HuH-7.5 (cell line): ENCODE data around the gene GIGYF1.
A peak's percentile ranks its signal among the peaks of the same experiment; 100 is the strongest.
"Not testable (repeated sequence)": the region's sequence is repeated elsewhere in the genome, so short reads cannot be mapped to it uniquely, and the experiment has no call there.

Experiments
- DNase-seq: peaks from one replicate; pipeline ENCODE4 v3.0.0; 2011; ENCODE audit warnings: low spot score

GIGYF1 gene

GRCh38 chr7:100671353-100672327, 22.4 kb downstream of the GIGYF1 start:
- DNase-seq: no peak

DNA sequence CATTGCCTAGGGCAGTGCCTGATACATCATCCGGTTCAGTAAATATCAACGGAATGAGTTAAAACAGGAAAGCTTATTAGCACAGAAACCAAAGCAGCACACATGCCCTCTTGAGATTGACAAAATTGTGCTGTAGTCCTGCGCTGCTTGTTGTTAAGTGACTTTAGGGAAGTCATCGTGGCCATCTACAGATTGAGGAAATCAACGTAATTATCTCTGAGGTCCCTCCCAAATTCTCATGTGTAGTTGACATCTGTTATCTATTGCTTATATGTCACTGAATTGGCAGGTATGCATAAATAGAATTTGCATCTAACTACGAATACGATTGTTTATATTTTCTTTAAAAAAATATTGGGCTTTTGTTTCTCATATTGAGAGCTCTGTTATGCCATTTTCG, 24.0 kb downstream of the GIGYF1 start:
- DNase-seq: no peak

GRCh38 chr7:100669106-100669505, 24.9 kb downstream of the GIGYF1 start:
- DNase-seq: not testable (repeated sequence)

DNA sequence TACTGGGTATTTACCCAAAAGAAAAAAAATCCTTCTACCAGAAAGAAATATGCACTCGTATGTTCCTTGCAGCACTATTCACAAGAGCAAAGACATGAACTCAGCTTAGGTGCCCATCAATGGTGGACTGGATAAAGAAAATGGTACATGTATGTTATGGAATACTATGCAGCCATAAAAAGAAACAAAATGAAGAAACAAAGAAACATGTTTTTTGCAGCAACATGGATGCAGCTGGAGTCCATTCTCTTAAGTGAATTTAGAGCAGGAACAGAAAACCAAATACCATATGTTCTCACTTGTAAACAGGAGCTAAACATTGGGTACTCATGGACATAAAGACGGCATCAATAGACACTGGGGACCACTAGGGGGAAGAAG, 26.0 kb downstream of the GIGYF1 start:
- no peak for DNase-seq

- no peak for DNase-seq
These were observed 26.6 kb downstream of the GIGYF1 start for GRCh38 chr7:100667331-100668068.

DNA sequence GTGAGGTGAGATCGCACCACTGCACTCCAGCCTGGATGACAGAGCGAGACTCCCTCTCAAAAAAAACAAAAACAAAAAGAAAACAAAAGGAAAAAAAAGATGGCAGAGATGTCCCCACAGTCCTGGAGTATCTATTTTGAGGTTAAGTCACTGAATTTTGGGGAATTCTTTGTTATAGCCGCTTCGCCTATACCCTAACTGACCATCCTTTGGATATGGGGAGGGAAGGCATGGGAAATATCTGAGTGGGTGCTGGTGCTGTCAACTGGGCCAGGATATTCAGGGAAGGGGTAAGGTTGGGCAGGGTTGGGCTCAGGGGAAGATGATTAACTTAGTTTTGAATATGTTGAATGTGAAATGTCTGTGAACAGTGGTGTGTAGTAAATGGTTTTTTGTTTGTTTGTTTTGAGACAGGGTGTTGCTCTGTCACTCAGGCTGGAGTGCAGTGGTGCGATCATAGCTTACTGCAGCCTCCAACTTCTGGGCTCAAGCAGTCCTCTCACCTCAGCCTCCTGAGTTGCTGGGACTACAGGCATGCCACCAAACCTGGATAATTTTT, 28.8 kb downstream of the GIGYF1 start:
- DNase-seq: no peak

- not testable (repeated sequence) for DNase-seq
These were observed 31.8 kb downstream of the GIGYF1 start for GRCh38 chr7:100662194-100662776.

- DNase-seq: peak; percentile 89
These were observed 38.0 kb downstream of the GIGYF1 start, which contains the start of gene ACTL6B for GRCh38 chr7:100655908-100656674. ACTL6B (minus strand) TSS chr7:100656448; CDS start chr7:100656354, 94 bp downstream.

DNA sequence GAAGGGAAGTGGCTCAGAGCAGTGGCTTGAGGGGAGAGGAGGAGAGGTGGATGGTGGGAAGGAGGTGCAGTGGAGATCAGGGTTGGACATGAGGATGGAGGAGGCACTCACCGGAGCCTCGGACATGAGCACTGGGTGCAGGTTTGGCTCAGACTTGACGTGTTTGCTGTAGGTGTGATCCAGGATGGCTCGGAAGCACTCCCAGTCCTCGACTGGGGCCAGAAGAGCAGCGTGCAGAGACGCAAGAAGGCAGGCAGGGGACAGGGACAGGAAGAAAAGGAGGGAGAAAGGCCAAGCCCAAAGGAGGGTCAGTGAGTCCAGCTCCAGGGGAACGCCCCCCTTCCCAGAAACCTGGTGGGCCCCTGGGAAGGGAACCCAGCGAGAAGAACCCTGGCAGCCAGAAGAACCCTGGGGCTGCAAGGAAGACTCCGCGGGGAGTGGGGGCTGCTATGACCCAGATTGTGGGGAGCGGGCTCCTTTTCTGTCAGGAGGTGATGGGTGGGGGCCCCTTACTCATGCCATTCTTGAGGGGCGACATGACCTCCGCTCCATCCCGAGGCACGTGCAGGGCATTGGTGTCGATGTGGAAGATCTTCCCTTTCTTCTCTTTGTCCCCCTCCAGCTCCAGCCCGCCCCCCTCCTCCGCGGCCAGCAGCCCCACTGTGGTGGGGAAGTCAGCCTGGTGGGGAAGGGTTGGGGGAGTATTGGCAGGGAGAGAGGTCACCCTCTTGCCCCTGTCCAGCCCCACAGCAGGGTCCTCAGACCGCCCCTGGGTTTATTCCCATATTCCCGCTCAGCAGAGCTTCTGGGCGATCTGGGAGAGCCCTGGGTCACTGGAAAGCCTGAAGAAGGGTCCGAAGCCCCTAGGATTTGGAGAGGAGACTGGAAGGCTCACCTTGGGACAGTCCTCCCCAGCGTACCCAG, 38.9 kb downstream of the GIGYF1 start:
- DNase-seq: no peak

DNA sequence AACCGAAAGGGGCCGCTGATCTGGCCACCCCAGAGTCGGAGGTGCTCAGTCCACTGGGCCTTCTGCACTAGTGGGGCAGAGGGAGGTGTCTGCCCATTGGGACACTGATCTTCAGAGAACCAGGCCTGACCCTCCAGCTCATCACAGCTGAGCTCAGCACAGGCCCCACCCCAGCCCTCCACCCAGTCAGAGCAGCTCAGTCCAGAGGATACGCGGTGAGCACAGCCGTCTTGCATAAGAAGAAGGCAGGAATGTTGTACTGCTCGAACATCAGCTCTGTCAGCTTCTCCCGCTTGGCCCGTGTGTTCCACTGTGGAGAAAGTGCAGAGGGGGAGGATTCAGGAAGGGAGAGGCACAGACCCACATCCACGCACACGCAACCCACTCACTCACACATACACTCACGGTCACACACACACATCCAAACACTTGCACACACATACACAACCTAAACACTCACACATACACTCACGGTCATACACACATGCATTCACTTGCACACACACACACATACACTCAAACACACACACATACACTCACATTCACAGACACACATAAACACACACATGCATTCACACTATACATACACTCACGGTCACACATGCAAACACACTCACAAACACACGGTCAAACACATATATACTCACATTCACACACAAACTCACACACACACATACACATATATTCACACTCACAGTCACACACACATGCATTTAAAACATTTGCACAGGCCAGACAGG, 44.1 kb downstream of the GIGYF1 start:
- DNase-seq: no peak

DNA sequence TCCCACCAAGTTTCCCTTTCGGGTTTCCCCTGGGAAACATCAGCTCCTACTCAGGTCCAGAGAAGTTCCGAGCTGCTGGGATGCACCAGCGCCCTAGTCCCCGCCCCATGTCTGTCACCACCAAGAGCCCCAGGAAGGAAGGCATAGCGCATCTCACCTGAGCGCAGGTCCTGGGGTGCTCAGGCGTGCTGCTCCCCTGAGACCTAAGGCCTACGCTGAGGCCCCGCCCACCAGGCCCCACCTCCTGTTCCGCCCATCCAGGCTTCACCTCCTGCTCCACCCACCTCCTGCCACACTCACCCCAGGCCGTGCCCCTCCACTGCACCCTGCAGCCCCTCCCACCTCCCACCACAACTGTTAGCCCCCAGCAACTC, 51.5 kb downstream of the GIGYF1 start:
- DNase-seq: no peak

DNA sequence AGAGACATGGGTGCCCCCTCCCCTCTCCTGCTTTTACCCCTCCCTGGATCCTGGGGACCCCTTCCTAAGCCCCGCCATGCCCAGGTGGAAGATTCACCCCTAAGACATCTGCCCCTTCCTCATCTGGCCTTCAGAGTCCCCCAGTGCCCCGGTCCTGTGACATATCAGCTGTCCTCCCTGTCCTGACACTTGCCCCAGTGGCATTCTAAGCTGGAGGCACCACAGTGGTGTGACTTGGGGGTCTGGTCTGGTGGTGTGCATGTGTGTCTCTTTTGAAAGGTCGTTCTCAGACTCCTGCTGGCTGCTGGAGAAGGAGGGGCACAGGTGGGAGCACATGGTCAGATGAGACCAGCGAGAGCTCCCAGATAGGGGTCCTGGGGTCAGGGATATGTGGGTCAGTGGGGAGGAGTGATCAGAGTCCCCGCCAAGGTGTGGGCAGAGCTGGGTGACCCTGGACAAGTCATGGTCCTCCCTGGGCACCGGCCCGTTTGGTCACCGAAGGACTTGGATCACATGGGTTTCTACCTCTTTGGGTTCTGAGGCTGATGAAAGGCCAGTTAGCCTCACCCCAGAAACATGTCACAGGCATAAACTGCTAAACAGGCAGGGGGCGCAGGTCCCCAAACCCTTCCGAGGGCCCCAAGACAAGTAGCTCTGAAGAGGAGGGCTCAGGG, 52.1 kb downstream of the GIGYF1 start:
- DNase-seq: no peak

GRCh38 chr7:100641463-100641859, 52.6 kb downstream of the GIGYF1 start, which contains the start of gene TFR2:
TFR2 (minus strand) TSS chr7:100641552; CDS start chr7:100641509, 43 bp downstream.
- peak; percentile 87 for DNase-seq

GRCh38 chr7:100640517-100641440, 53.3 kb downstream of the GIGYF1 start:
- DNase-seq: no peak

GRCh38 chr7:100639995-100640516, 54.0 kb downstream of the GIGYF1 start:
- DNase-seq: no peak

- DNase-seq: no peak
These were observed 60.9 kb downstream of the GIGYF1 start for GRCh38 chr7:100632951-100633717.

- no peak for DNase-seq
These were observed 64.0 kb downstream of the GIGYF1 start for GRCh38 chr7:100630066-100630465.
